Brain microvascular endothelial cell (primary cell): ENCODE results near the gene PTOV1.
A peak's percentile ranks its signal among the peaks of the same experiment; 100 is the strongest.

Experiments
- DNase-seq: peaks from one replicate; pipeline ENCODE4 v3.0.0-alpha.2; 2020
- H3K27ac ChIP-seq: fragments of 250-450 bp; sonication (Bioruptor Pico); 2 replicates; pipeline ENCODE4 v1.5.1; 2020; ENCODE audit warnings: mild to moderate bottlenecking, moderate library complexity
- H3K27me3 ChIP-seq: fragments of 250-450 bp; sonication (Bioruptor Pico); replicated peaks from 2 replicates; pipeline ENCODE4 v1.5.1; 2020; ENCODE audit warnings: mild to moderate bottlenecking
- H3K36me3 ChIP-seq: fragments of 250-450 bp; sonication (Bioruptor Pico); replicated peaks from 2 replicates; pipeline ENCODE4 v1.5.1; 2020; ENCODE audit warnings: mild to moderate bottlenecking
- H3K4me3 ChIP-seq: 2 replicates; pipeline ENCODE4 v1.5.1; 2011; ENCODE audit warnings: low read depth, mild to moderate bottlenecking, control low read depth, low read length, moderate library complexity
- in situ Hi-C: cut with HindIII; loops from 2 replicates; pipeline ENCODE4 v1.10.0; 2017; ENCODE audit warnings: low sequenced_read_pairs, low pct_ligation_motif_present
- TF ChIP-seq, protein P1 (sequence below): IDR thresholded peaks from 2 replicates; pipeline ENCODE4 v1.5.1; 2011; ENCODE audit warnings: low read depth, mild to moderate bottlenecking, moderate library complexity, low read length, control low read depth, inconsistent platforms; ENCODE audit errors: missing control alignments

The PTOV1 gene

GRCh38 chr19:49831592-49831991 is 19.4 kb upstream of the PTOV1 start:
- in situ Hi-C loops = no loop called here
- no peak overlapping the region for H3K27ac ChIP-seq
- peaks cover 52% of the 10 kb centered on the region for H3K36me3 ChIP-seq
- no peaks in the 10 kb centered on the region for H3K27me3 ChIP-seq
- DNase-seq = no peak
- TF ChIP-seq, protein P1, sequence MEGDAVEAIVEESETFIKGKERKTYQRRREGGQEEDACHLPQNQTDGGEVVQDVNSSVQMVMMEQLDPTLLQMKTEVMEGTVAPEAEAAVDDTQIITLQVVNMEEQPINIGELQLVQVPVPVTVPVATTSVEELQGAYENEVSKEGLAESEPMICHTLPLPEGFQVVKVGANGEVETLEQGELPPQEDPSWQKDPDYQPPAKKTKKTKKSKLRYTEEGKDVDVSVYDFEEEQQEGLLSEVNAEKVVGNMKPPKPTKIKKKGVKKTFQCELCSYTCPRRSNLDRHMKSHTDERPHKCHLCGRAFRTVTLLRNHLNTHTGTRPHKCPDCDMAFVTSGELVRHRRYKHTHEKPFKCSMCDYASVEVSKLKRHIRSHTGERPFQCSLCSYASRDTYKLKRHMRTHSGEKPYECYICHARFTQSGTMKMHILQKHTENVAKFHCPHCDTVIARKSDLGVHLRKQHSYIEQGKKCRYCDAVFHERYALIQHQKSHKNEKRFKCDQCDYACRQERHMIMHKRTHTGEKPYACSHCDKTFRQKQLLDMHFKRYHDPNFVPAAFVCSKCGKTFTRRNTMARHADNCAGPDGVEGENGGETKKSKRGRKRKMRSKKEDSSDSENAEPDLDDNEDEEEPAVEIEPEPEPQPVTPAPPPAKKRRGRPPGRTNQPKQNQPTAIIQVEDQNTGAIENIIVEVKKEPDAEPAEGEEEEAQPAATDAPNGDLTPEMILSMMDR = no peak
- H3K4me3 ChIP-seq = no peak overlapping the region

- no peaks in the 10 kb centered on the region for H3K27me3 ChIP-seq
- no peak overlapping the region for H3K27ac ChIP-seq
- TF ChIP-seq, protein P1 = no peak
- peaks cover 56% of the 10 kb centered on the region for H3K36me3 ChIP-seq
- DNase-seq = no peak
- no peak overlapping the region for H3K4me3 ChIP-seq
- in situ Hi-C loops = no loop called here
Measured at GRCh38 chr19:49832556-49832955, 18.4 kb upstream of the PTOV1 start.

- Histone ChIP-seq H3K27ac (no peak overlapping the region), H3K27me3 (no peaks in the 10 kb centered on the region), H3K36me3 (peaks cover 64% of the 10 kb centered on the region), H3K4me3 (no peak overlapping the region)
- TF ChIP-seq, protein P1 = no peak
- in situ Hi-C loops = no loop called here
- DNase-seq = no peak
Measured at GRCh38 chr19:49833599-49833998, 17.4 kb upstream of the PTOV1 start.

DNA sequence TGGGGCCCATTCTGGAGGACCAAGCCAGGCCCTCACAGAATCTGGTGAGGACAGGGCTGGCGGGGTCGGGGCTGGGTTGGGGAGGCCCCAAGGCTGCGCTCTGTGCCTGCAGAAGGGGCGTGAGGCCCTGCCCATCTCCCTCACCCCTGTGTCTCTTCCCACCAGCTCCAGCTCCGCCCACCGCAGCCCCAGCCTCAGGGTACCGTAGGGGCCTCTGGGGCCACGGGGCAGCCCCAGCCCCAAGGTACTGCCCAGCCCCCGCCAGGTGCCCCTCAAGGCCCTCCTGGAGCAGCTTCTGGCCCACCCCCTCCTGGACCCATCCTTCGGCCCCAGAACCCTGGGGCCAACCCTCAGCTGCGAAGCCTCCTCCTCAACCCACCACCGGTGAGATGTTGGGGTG is 15.4 kb upstream of the PTOV1 start:
- TF ChIP-seq, protein P1 = no peak
- H3K4me3 ChIP-seq = no peak overlapping the region
- H3K27ac ChIP-seq = no peak overlapping the region
- no peaks in the 10 kb centered on the region for H3K27me3 ChIP-seq
- H3K36me3 ChIP-seq = peaks cover 68% of the 10 kb centered on the region
- in situ Hi-C loops = no loop called here
- no peak for DNase-seq

- no peak for DNase-seq
- in situ Hi-C loops = no loop called here
- Histone ChIP-seq H3K36me3 (peaks cover 66% of the 10 kb centered on the region), H3K4me3 (no peak overlapping the region), H3K27ac (no peak overlapping the region), H3K27me3 (no peaks in the 10 kb centered on the region)
- TF ChIP-seq, protein P1 = no peak
Measured at GRCh38 chr19:49836176-49837008, 14.6 kb upstream of the PTOV1 start.

GRCh38 chr19:49837009-49837310 is 14.0 kb upstream of the PTOV1 start:
- Histone ChIP-seq H3K4me3 (no peak overlapping the region), H3K36me3 (peaks cover 62% of the 10 kb centered on the region), H3K27me3 (no peaks in the 10 kb centered on the region), H3K27ac (no peak overlapping the region)
- TF ChIP-seq, protein P1 = no peak
- peak; percentile 81 for DNase-seq
- in situ Hi-C loops = no loop called here
